DMS153 treated with DMSO at 0.1 percent for 48 hours (cell line): ENCODE data around the gene GAB2.
"Not testable (repeated sequence)": the region's sequence is repeated elsewhere in the genome, so short reads cannot be mapped to it uniquely, and the experiment has no call there.

Experiments
- DNase-seq: peaks from one replicate; lab custom pipeline; 2025; ENCODE audit not compliant: unreplicated experiment; lab: John Stamatoyannopoulos, UW

GAB2 gene

GRCh38 chr11:78318321-78319114, 99.1 kb downstream of the GAB2 start:
- DNase-seq, result no peak

- DNase-seq, result no peak
Observed at GRCh38 chr11:78315724-78316123, 101.9 kb downstream of the GAB2 start.

- DNase-seq, result no peak
Observed at GRCh38 chr11:78314762-78315161, 102.9 kb downstream of the GAB2 start.

GRCh38 chr11:78313898-78314297, 103.7 kb downstream of the GAB2 start:
- no peak for DNase-seq

GRCh38 chr11:78313181-78313795, 104.3 kb downstream of the GAB2 start:
- DNase-seq, result no peak

GRCh38 chr11:78312712-78313111, 104.9 kb downstream of the GAB2 start:
- no peak for DNase-seq

GRCh38 chr11:78311702-78312371, 105.8 kb downstream of the GAB2 start:
- DNase-seq, result no peak

- no peak for DNase-seq
Observed at GRCh38 chr11:78310500-78310909, 107.1 kb downstream of the GAB2 start.

- no peak for DNase-seq
Observed at GRCh38 chr11:78304201-78304600, 113.4 kb downstream of the GAB2 start.

- DNase-seq, result no peak
Observed at GRCh38 chr11:78300108-78300839, 117.3 kb downstream of the GAB2 start.

GRCh38 chr11:78299000-78299710, 118.5 kb downstream of the GAB2 start:
- DNase-seq, result no peak

- DNase-seq, result no peak
Observed at GRCh38 chr11:78298291-78298771, 119.3 kb downstream of the GAB2 start.

- DNase-seq, result no peak
Observed at GRCh38 chr11:78295991-78296930, 121.4 kb downstream of the GAB2 start.

- no peak for DNase-seq
Observed at GRCh38 chr11:78295347-78295746, 122.3 kb downstream of the GAB2 start.

GRCh38 chr11:78294100-78294499, 123.5 kb downstream of the GAB2 start:
- not testable (repeated sequence) for DNase-seq

- DNase-seq, result no peak
Observed at GRCh38 chr11:78293536-78293935, 124.1 kb downstream of the GAB2 start.

- no peak for DNase-seq
Observed at GRCh38 chr11:78292109-78292803, 125.4 kb downstream of the GAB2 start.

- DNase-seq, result no peak
Observed at GRCh38 chr11:78291503-78292108, 126.0 kb downstream of the GAB2 start.
